Karpas-422 (cell line): Measurements from ENCODE around the gene FBN1. TPM values are rescaled to one million over a fixed set of nuclear protein-coding genes. Genes with fewer than 3 reads are reported as not detected.

ENCODE experiments used
- DNase-seq: peaks from one replicate; pipeline ENCODE4 v3.0.0-alpha.2; 2015
- H2AFZ ChIP-seq: fragments of 200-600 bp; sonication (generic); 2 replicates; pipeline ENCODE4 v1.6.1; 2014; ENCODE audit warnings: antibody characterized with exemption, low read length, mixed read lengths
- H3K27ac ChIP-seq: fragments of 200-600 bp; sonication (generic); 2 replicates; pipeline ENCODE4 v1.5.1; 2014; ENCODE audit warnings: mild to moderate bottlenecking, low read length, moderate library complexity
- H3K27me3 ChIP-seq: fragments of 200-600 bp; sonication (generic); 2 replicates; pipeline ENCODE4 v1.6.1; 2014; ENCODE audit warnings: low read length, mixed read lengths
- H3K36me3 ChIP-seq: fragments of 200-600 bp; sonication (generic); 2 replicates; pipeline ENCODE4 v1.6.1; 2014; ENCODE audit warnings: low read length, mixed read lengths; ENCODE audit not compliant: insufficient read depth
- H3K4me1 ChIP-seq: fragments of 200-600 bp; sonication (generic); 2 replicates; pipeline ENCODE4 v1.6.1; 2014; ENCODE audit warnings: mild to moderate bottlenecking, low read length, mixed read lengths
- H3K4me2 ChIP-seq: fragments of 200-600 bp; sonication (generic); 2 replicates; pipeline ENCODE4 v1.6.1; 2014; ENCODE audit warnings: low read length, low read depth, mild to moderate bottlenecking; ENCODE audit not compliant: poor library complexity, severe bottlenecking
- H3K4me3 ChIP-seq: fragments of 200-600 bp; sonication (generic); 2 replicates; pipeline ENCODE4 v1.5.1; 2014; ENCODE audit warnings: mild to moderate bottlenecking, antibody characterized with exemption, low read length, mixed read lengths
- H3K79me2 ChIP-seq: fragments of 200-600 bp; sonication (generic); 2 replicates; pipeline ENCODE4 v1.6.1; 2014; ENCODE audit warnings: mild to moderate bottlenecking, low read length, mixed read lengths
- H3K9ac ChIP-seq: fragments of 200-600 bp; sonication (generic); 2 replicates; pipeline ENCODE4 v1.6.0; 2014; ENCODE audit warnings: low read length
- H3K9me2 ChIP-seq: fragments of 200-600 bp; sonication (generic), shearing (Covaris generic); replicated peaks from 2 replicates; pipeline ENCODE4 v1.6.0; 2014; ENCODE audit warnings: mild to moderate bottlenecking, low read length, moderate library complexity; ENCODE audit not compliant: insufficient read depth
- H3K9me3 ChIP-seq: fragments of 300-700, 200-600 bp; sonication (generic); 2 replicates; pipeline ENCODE4 v1.6.1; 2014; ENCODE audit warnings: low read length, mixed read lengths
- H4K20me1 ChIP-seq: fragments of 200-600 bp; sonication (generic); 2 replicates; pipeline ENCODE4 v1.6.1; 2014; ENCODE audit warnings: mild to moderate bottlenecking, antibody characterized with exemption, low read length, low read depth; ENCODE audit not compliant: insufficient read depth
- total RNA-seq: library from RNA; depleted of rRNA; stranded (reverse); fragments of >200 nt; shearing (Covaris generic); gene quantifications from 2 replicates; pipeline ENCODE4 v1.2.3, GENCODE V29; 2014; ENCODE audit warnings: low replicate concordance

Gene FBN1
- total RNA-seq, 1 experiment from 2014 or later = 0.86 TPM

DNA sequence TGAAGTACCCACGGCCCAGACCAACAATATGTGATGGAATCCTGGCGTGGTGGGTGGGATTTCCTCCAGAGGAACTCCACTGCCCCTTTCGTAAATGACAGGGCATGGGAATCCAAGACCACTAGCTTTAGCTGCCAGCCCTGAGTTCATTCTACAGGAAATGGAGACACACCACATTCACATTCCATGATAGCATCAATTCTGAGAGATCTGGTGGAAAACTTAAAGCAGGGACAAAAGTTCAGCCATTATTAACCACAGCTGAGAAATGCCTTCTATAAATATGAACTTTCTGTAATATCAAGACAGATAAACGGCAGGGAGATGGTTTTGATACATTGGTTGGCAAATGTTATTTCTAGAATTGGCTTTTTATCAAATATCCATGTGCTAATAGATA, 98.2 kb downstream of the FBN1 start:
- no peaks in the 10 kb centered on the region for H3K79me2 ChIP-seq
- no peaks in the 10 kb centered on the region for H4K20me1 ChIP-seq
- H2AFZ ChIP-seq = no peak overlapping the region
- no peak overlapping the region for H3K9ac ChIP-seq
- no peaks in the 10 kb centered on the region for H3K9me3 ChIP-seq
- H3K36me3 ChIP-seq = no peaks in the 10 kb centered on the region
- no peaks in the 10 kb centered on the region for H3K27me3 ChIP-seq
- H3K4me2 ChIP-seq = no peak overlapping the region
- H3K4me3 ChIP-seq = no peak overlapping the region
- H3K27ac ChIP-seq = no peak overlapping the region
- no peaks in the 10 kb centered on the region for H3K4me1 ChIP-seq
- H3K9me2 ChIP-seq = no peaks in the 10 kb centered on the region
- DNase-seq = no peak

DNA sequence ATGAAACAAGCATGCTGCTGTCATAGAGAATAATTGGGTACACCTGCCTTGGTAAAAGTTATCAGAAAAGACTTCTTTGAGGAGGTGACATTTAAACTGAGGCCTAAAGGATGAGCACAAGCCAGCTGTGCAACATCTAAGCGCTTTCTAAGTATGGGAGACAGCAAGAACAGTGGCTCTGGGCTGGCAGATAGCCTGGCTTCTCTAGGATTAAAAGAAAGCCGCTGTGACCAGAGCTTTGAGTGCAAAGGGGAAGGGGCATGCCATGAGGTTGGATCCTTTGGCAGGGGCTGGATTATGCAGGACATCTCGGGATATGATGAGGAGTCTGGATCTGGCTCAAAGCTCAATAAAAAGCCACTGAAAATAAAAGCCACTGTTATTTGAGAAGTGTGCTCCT, 99.2 kb downstream of the FBN1 start:
- Histone ChIP-seq H3K27ac (no peak overlapping the region), H3K9ac (no peak overlapping the region), H3K9me3 (no peaks in the 10 kb centered on the region), H2AFZ (no peak overlapping the region), H3K27me3 (no peaks in the 10 kb centered on the region), H3K4me2 (no peak overlapping the region), H3K79me2 (no peaks in the 10 kb centered on the region), H4K20me1 (no peaks in the 10 kb centered on the region), H3K36me3 (no peaks in the 10 kb centered on the region), H3K9me2 (no peaks in the 10 kb centered on the region), H3K4me1 (no peaks in the 10 kb centered on the region), H3K4me3 (no peak overlapping the region)
- no peak for DNase-seq

DNA sequence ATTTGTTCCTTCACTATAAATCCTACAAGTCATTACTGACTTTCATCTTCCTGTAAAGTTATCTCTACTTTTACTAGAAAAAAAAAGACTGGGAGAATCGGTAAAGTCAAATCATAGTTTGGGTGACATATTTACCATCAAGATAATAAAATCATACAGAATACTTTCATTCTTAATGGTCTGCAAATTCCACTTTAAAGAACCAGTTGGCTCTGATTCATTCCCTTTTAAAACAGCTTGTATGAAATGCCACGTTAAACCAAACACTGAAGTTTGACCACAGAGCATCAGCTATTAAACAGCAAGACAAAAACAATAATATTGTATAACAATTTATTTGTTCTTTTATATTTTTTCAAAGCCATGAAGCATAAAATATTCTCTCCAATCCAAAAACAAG, 100.7 kb downstream of the FBN1 start:
- H3K4me1 ChIP-seq = no peaks in the 10 kb centered on the region
- H3K9me3 ChIP-seq = no peaks in the 10 kb centered on the region
- H3K4me3 ChIP-seq = no peak overlapping the region
- no peak overlapping the region for H3K27ac ChIP-seq
- H3K4me2 ChIP-seq = no peak overlapping the region
- H3K36me3 ChIP-seq = no peaks in the 10 kb centered on the region
- H3K9me2 ChIP-seq = no peaks in the 10 kb centered on the region
- no peaks in the 10 kb centered on the region for H4K20me1 ChIP-seq
- H3K79me2 ChIP-seq = no peaks in the 10 kb centered on the region
- H2AFZ ChIP-seq = no peak overlapping the region
- H3K9ac ChIP-seq = no peak overlapping the region
- H3K27me3 ChIP-seq = no peaks in the 10 kb centered on the region
- no peak for DNase-seq

DNA sequence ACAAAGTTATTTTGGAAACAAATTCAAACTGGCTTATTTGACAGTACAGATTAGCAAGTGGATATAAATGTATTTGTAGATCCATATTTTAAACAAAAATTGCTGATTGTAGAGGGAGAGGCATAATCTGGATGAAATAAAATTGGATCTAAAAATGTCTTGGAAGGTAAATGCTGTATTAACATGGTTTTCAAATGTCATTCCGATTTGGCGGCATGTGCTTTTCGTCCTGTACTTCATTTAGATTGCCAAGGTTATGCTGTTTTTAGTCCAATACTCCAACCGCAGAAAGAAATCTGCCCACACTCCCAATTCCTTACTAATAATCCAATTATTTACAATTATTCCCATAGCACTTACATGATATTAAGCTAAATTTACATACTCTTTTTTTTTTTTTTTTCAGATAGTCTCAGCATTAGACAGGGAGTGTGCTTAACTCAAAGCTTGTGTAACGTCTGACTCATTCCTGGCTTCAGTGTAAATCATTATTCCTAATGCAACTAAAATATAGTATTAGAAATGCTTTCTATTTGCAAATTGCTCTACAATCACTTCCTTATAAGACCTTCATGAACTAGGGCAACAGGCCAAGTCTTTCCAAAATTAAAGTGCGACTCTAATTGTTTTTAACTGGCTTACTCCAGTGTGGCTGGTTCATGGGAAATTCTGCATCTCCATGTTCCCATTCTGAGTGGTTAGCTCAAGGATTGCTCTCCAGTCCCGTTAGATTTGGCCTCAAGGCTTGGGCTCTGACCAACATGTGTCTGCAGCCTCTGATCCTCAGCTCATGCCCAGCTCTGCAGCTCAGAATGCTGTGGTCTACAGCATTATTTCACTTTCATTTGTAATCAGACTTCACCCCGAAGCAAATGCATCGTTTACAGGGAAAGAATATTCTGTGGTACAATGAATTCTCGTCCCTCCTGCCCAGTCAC, 103.9 kb downstream of the FBN1 start:
- Histone ChIP-seq H2AFZ (no peak overlapping the region), H3K27me3 (no peaks in the 10 kb centered on the region), H4K20me1 (no peaks in the 10 kb centered on the region), H3K9me2 (no peaks in the 10 kb centered on the region), H3K4me1 (no peaks in the 10 kb centered on the region), H3K4me2 (no peak overlapping the region), H3K4me3 (no peak overlapping the region), H3K79me2 (no peaks in the 10 kb centered on the region), H3K9me3 (no peaks in the 10 kb centered on the region), H3K36me3 (no peaks in the 10 kb centered on the region), H3K9ac (no peak overlapping the region), H3K27ac (no peak overlapping the region)
- DNase-seq = no peak

DNA sequence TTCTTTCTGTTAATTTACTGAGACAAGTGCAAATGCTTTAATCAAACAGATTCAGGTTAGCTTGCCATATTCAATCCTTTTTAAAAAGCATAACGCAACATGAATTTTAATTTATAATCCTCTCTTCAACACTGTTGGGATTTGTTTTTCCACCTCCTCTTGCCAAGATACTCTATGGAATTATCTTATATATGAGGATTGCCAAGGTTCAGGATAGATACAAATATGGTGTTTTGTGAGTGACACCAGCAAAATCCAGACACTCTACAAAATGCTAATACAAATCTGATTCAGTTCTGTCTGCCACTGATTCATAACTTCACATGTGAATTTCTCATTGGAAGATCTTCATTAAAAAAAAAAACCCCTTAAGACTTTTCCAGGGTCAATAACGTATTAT, 104.8 kb downstream of the FBN1 start:
- H3K4me1 ChIP-seq = no peaks in the 10 kb centered on the region
- H2AFZ ChIP-seq = no peak overlapping the region
- no peaks in the 10 kb centered on the region for H3K27me3 ChIP-seq
- no peak overlapping the region for H3K9ac ChIP-seq
- H3K27ac ChIP-seq = no peak overlapping the region
- H4K20me1 ChIP-seq = no peaks in the 10 kb centered on the region
- H3K9me2 ChIP-seq = no peaks in the 10 kb centered on the region
- no peaks in the 10 kb centered on the region for H3K9me3 ChIP-seq
- H3K4me2 ChIP-seq = no peak overlapping the region
- H3K79me2 ChIP-seq = no peaks in the 10 kb centered on the region
- H3K4me3 ChIP-seq = no peak overlapping the region
- DNase-seq = no peak
- H3K36me3 ChIP-seq = no peaks in the 10 kb centered on the region

DNA sequence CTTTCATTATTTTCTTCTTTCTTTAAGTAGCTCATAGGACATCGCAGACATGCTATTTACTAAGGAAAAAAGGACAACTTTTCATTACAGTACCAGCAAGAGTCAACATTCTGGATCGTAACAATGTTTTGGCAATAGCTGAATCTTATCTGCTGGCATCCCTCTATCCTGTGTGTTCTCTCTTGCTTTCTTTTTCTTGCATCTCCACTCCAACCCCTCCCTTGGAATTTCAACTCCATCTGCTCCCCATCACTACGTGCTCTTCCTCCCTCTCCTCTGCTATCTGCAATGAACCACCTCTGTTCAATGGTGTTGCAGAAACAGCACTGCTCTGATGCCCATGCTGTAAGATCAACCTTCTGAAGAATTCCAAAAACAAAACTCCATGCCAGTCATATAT, 106.6 kb downstream of the FBN1 start:
- H3K9ac ChIP-seq = no peak overlapping the region

DNA sequence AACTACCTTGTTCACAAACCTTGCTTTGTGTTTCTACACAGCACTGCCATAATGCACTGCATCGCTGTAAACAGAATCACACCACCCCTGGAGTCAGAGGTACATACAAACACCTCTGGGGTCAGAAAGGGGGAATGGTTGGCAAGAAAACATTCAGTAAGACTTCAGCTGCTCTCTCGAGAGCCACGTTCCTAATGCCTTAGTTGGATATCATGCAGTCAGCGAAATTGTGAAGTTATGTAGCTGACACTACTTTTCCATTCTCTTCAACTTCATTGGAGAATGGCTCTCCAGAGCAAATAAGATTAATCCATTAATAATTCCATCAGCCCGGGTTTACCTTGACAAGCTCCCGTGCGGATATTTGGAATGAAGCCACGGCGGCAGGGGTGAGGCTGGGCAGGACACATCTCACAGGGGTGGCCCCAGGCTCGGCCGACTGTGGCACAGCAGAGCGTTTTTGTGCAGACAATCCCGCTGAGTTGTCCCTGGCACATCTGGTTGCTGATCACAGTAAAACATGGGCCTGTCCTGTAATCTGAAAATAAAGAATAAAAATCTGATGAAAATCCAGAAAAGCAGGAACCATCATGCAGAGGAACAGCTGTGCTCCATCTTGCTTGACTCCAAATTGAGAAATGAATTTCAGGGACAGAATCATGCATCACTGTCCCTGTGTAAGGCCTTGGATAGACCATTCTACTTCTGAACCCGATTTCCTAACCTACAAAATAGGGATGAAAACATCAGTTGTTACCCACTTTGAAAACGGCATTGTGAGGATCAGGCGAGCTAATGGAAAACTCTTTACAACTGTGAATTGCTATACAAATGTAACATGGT, 108.0 kb downstream of the FBN1 start:
- no peaks in the 10 kb centered on the region for H4K20me1 ChIP-seq
- no peaks in the 10 kb centered on the region for H3K79me2 ChIP-seq
- H3K27me3 ChIP-seq = no peaks in the 10 kb centered on the region
- H3K9me2 ChIP-seq = no peaks in the 10 kb centered on the region
- H3K4me3 ChIP-seq = no peak overlapping the region
- no peak overlapping the region for H2AFZ ChIP-seq
- H3K27ac ChIP-seq = no peak overlapping the region
- no peaks in the 10 kb centered on the region for H3K36me3 ChIP-seq
- no peaks in the 10 kb centered on the region for H3K9me3 ChIP-seq
- H3K4me1 ChIP-seq = no peaks in the 10 kb centered on the region
- no peak overlapping the region for H3K4me2 ChIP-seq
- no peak overlapping the region for H3K9ac ChIP-seq
- DNase-seq = no peak

More for the DNA sequence above, 106.6 kb downstream of the FBN1 start:
- no peak overlapping the region for H2AFZ ChIP-seq
- no peak overlapping the region for H3K27ac ChIP-seq
- H3K4me1 ChIP-seq = no peaks in the 10 kb centered on the region
- H3K79me2 ChIP-seq = no peaks in the 10 kb centered on the region
- H4K20me1 ChIP-seq = no peaks in the 10 kb centered on the region
- DNase-seq = no peak
- no peaks in the 10 kb centered on the region for H3K9me2 ChIP-seq
- no peaks in the 10 kb centered on the region for H3K9me3 ChIP-seq
- H3K27me3 ChIP-seq = no peaks in the 10 kb centered on the region
- H3K4me2 ChIP-seq = no peak overlapping the region
- H3K4me3 ChIP-seq = no peak overlapping the region
- no peaks in the 10 kb centered on the region for H3K36me3 ChIP-seq

DNA sequence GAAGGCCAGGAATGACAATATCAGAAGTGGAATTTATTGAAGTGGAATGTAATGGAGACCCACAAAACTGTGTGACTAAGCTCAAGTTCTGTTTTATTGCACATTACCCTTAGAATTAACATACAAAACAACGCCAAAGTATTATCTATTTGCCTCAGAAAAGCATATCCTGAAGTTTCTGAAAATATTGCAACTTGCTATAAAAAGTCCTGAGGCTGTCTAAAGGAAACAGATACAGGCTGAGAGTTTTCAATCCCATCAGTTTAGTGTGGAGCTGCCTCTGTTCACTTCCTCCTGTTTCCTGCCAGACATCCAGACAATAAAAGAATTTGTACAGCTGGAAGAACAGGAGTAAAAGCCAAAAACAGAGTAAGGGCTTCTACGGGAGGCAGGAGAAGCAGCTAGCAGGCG, 108.8 kb downstream of the FBN1 start:
- H3K9ac ChIP-seq = no peak overlapping the region
- H2AFZ ChIP-seq = no peak overlapping the region
- no peaks in the 10 kb centered on the region for H3K27me3 ChIP-seq
- no peaks in the 10 kb centered on the region for H3K9me2 ChIP-seq
- no peak overlapping the region for H3K27ac ChIP-seq
- H3K36me3 ChIP-seq = no peaks in the 10 kb centered on the region
- H3K4me1 ChIP-seq = no peaks in the 10 kb centered on the region
- DNase-seq = no peak
- H3K4me2 ChIP-seq = no peak overlapping the region
- no peaks in the 10 kb centered on the region for H3K9me3 ChIP-seq
- H3K79me2 ChIP-seq = no peaks in the 10 kb centered on the region
- no peaks in the 10 kb centered on the region for H4K20me1 ChIP-seq
- H3K4me3 ChIP-seq = no peak overlapping the region
